Kidney (tissue), 14 donors: Measurements from ENCODE around the gene PLCB4. TPM values are rescaled to one million over a fixed set of nuclear protein-coding genes. Genes with fewer than 3 reads are reported as not detected.

Experiments used
- DNase-seq, 5 donors: peaks; one replicate each; pipeline ENCODE4 v3.0.0-alpha.2; 2013 to 2020
- FAIRE-seq: peaks from 2 replicates; lab custom pipeline; 2012; peaks lifted over from hg19 to GRCh38; lab: Jason Lieb, UNC
- H3K27ac ChIP-seq, 2 donors: one replicate each; pipeline ENCODE4 v1.7.0; 2013; ENCODE audit warnings: low read depth in 2 of 2, low read length in 2 of 2, inconsistent platforms in 1 of 2
- H3K27me3 ChIP-seq: one replicate; pipeline ENCODE4 v1.7.1; 2013; ENCODE audit warnings: low read length, inconsistent platforms; ENCODE audit not compliant: control insufficient read depth, insufficient read depth
- H3K36me3 ChIP-seq, 3 donors: one replicate each; pipeline versions ENCODE4 v1.7.0 to v1.7.1; 2013; ENCODE audit warnings: low read length in 3 of 3, control low read depth in 1 of 3, inconsistent platforms in 1 of 3; ENCODE audit not compliant: insufficient read depth in 3 of 3, control insufficient read depth in 2 of 3
- H3K4me1 ChIP-seq, 3 donors: one replicate each; pipeline versions ENCODE4 v1.7.0 to v1.7.1; 2013; ENCODE audit warnings: low read length in 3 of 3, inconsistent platforms in 1 of 3, low read depth in 1 of 3; ENCODE audit not compliant: control insufficient read depth in 2 of 3, insufficient read depth in 2 of 3
- H3K4me3 ChIP-seq, 3 donors: one replicate each; pipeline versions ENCODE4 v1.7.0 to v1.8.1; 2013; ENCODE audit warnings: low read length in 3 of 3, control low read depth in 1 of 3, inconsistent platforms in 1 of 3
- H3K9ac ChIP-seq, 3 donors: one replicate each; pipeline versions ENCODE4 v1.7.0 to v1.7.1; 2013; ENCODE audit warnings: low read length in 3 of 3, control low read depth in 1 of 3, inconsistent platforms in 1 of 3
- H3K9me3 ChIP-seq, 3 donors: one replicate each; pipeline versions ENCODE4 v1.7.0 to v1.7.1; 2013; ENCODE audit warnings: low read length in 3 of 3, control low read depth in 1 of 3, inconsistent platforms in 1 of 3; ENCODE audit not compliant: control insufficient read depth in 2 of 3, insufficient read depth in 1 of 3
- CTCF ChIP-seq: IDR thresholded peaks from 3 replicates; pipeline ENCODE4 v1.5.1; 2012; ENCODE audit warnings: mild to moderate bottlenecking, moderate library complexity, borderline replicate concordance; ENCODE audit not compliant: insufficient read depth; ENCODE audit errors: extremely low read depth
- intact Hi-C: fragments of 100-400 bp; cut with DNase I; formaldehyde crosslinking; loops from one replicate; pipeline ENCODE4 v1.11.1; 2022
- polyA plus RNA-seq: library from polyadenylated mRNA; stranded (reverse); fragments of 350-450 nt; fragmentation: Illumina TruSeq; extraction: RNeasy Lipid Tissue Mini Kit (QIAGEN cat#74804); gene quantifications from one replicate; pipeline ENCODE4 v1.2.3, GENCODE V29; 2014; ENCODE audit warnings: low read depth, low replicate concordance; ENCODE audit not compliant: insufficient read depth
- total RNA-seq: library from RNA; stranded (reverse); fragmentation: NEBNext Ultra II Directional; extraction: Animal tissue kit (Norgen Biotek cat#: 25700); gene quantifications from one replicate; pipeline ENCODE4 v1.2.1, GENCODE V29; 2021
- donor health status: control.
- donor health status: control.
- donor health status: control.
- donor health status: control.
- donor health status: control.
- donor health status: DM: yes; HTN: yes; CAD: no.
- donor health status: Normal renal cell carcinoma (clear cell type).

Gene PLCB4
- total and polyA plus RNA-seq, 2 donors from 2014 or later = 2.8 to 17.7 TPM

GRCh38 chr20:9112541-9113515 is 43.9 kb downstream of the PLCB4 start:
- H3K4me3 ChIP-seq = no peak overlapping the region
- H3K27me3 ChIP-seq = no peaks in the 10 kb centered on the region
- FAIRE-seq (no peak), DNase-seq (peak in 1 of 5 donors; percentile 48)
- no peak overlapping the region for H3K9ac ChIP-seq
- intact Hi-C loops = no loop called here
- H3K27ac ChIP-seq = no peak overlapping the region
- H3K9me3 ChIP-seq = no peaks in the 10 kb centered on the region
- H3K4me1 ChIP-seq = peaks cover 0 to 7% (median 0%) of the 10 kb centered on the region in 3 donors
- H3K36me3 ChIP-seq = no peaks in the 10 kb centered on the region
- TF ChIP-seq CTCF = no peak

GRCh38 chr20:9114709-9115108 is 45.8 kb downstream of the PLCB4 start:
- no peak for TF ChIP-seq CTCF
- Histone ChIP-seq H3K9me3 (no peaks in the 10 kb centered on the region), H3K27ac (no peak overlapping the region), H3K4me3 (no peak overlapping the region), H3K36me3 (no peaks in the 10 kb centered on the region), H3K27me3 (no peaks in the 10 kb centered on the region), H3K4me1 (peaks cover 0 to 7% (median 0%) of the 10 kb centered on the region in 3 donors), H3K9ac (no peak overlapping the region)
- intact Hi-C loops = no loop called here
- no peak for DNase-seq
- no peak for FAIRE-seq

- DNase-seq = no peak
- H3K4me3 ChIP-seq = no peak overlapping the region
- intact Hi-C loops = no loop called here
- FAIRE-seq = no peak
- no peaks in the 10 kb centered on the region for H3K9me3 ChIP-seq
- H3K36me3 ChIP-seq = no peaks in the 10 kb centered on the region
- no peaks in the 10 kb centered on the region for H3K27me3 ChIP-seq
- H3K4me1 ChIP-seq = peaks cover 0 to 7% (median 0%) of the 10 kb centered on the region in 3 donors
- no peak for TF ChIP-seq CTCF
- H3K9ac ChIP-seq = no peak overlapping the region
- H3K27ac ChIP-seq = no peak overlapping the region
These were observed 48.7 kb downstream of the PLCB4 start for GRCh38 chr20:9117548-9117947.
